NB4 (cell line): ENCODE data around the gene THAP3.

ENCODE experiments used
- DNase-seq: peaks from one replicate; pipeline ENCODE4 v3.0.0; 2010; ENCODE audit warnings: low read depth
- H3K4me3 ChIP-seq: one replicate; pipeline ENCODE4 v1.5.1; 2011; ENCODE audit warnings: mild to moderate bottlenecking, low read depth, low read length, moderate library complexity
- MYC ChIP-seq: IDR thresholded peaks from 2 replicates; pipeline ENCODE4 v1.6.1; 2011; ENCODE audit warnings: low read depth, low read length
- POLR2A ChIP-seq: IDR thresholded peaks from 2 replicates; pipeline ENCODE4 v1.6.1; 2011; ENCODE audit warnings: mild to moderate bottlenecking; ENCODE audit not compliant: insufficient read length; ENCODE audit errors: extremely low read depth
- TF ChIP-seq, protein P1 (sequence below): IDR thresholded peaks from one replicate; pipeline ENCODE4 v1.5.1; 2012; ENCODE audit warnings: low read depth, low read length
- TF ChIP-seq, protein P2 (sequence below): IDR thresholded peaks from 2 replicates; pipeline ENCODE4 v1.6.1; 2011; ENCODE audit warnings: low read depth, low read length

Gene THAP3

DNA sequence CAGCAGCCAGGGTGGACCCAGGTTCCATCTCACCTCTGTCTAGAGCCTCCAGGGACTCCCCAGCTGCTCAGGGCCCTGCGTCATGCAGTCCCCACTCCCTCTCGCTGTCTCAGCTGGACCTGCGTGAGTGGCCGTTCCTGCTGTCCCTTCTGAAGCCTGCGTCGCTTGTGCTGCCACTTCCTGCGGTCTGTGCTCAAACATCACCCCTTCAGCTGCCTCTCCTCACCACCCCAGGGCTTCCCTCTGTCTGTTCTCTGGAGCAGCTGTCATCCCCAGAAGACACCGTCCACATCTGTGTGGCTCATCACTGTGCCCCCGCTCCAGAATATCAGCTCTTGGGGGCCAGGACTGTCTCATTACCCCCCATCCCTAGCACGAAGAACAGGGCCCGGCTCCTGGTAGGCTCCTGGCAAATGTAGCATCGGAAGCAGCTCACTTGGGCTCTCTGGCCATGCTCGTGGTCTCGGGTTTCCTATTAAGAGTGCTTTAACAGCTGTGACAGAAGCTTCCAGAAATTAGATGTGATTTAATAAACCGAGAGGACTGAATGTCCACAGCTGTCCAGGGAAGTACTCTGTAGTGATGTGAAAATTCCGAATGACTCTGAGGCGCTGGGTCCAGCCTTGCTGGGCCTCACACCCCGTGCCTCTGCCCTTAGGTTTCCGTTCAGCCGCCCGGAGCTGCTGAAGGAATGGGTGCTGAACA, 3.3 kb downstream of the THAP3 start:
- no peak overlapping the region for H3K4me3 ChIP-seq
- DNase-seq: no peak
- TF ChIP-seq, protein P1, sequence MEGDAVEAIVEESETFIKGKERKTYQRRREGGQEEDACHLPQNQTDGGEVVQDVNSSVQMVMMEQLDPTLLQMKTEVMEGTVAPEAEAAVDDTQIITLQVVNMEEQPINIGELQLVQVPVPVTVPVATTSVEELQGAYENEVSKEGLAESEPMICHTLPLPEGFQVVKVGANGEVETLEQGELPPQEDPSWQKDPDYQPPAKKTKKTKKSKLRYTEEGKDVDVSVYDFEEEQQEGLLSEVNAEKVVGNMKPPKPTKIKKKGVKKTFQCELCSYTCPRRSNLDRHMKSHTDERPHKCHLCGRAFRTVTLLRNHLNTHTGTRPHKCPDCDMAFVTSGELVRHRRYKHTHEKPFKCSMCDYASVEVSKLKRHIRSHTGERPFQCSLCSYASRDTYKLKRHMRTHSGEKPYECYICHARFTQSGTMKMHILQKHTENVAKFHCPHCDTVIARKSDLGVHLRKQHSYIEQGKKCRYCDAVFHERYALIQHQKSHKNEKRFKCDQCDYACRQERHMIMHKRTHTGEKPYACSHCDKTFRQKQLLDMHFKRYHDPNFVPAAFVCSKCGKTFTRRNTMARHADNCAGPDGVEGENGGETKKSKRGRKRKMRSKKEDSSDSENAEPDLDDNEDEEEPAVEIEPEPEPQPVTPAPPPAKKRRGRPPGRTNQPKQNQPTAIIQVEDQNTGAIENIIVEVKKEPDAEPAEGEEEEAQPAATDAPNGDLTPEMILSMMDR: no peak
- TF ChIP-seq POLR2A (no peak), MYC (no peak)
- TF ChIP-seq, protein P2, sequence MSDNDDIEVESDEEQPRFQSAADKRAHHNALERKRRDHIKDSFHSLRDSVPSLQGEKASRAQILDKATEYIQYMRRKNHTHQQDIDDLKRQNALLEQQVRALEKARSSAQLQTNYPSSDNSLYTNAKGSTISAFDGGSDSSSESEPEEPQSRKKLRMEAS: no peak

DNA sequence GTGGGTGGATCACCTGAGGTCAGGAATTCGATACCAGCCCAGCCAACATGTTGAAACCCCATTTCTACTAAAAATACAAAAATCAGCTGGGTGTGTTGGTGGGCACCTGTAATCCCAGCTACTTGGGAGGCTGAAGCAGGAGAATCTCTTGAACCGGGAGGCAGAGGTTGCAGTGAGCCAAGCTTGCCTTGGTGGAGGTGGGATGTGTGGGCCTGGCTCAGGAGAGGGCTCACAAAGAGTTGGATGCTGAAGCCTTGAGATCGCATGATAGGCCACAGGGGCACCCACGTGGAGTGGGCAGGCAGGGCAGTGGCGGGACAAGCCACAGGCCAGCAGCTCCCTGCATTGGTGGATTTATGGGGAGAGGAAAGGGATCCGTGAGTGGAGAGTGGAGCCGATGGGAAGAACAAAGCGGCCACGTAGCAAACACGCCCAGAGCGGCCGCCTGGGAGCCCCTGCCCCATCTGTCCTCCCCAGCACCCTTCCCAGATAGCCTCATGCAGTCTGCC, 4.4 kb downstream of the THAP3 start:
- TF ChIP-seq POLR2A (no peak), MYC (no peak)
- TF ChIP-seq, protein P1: no peak
- TF ChIP-seq, protein P2: no peak
- H3K4me3 ChIP-seq: no peak overlapping the region
- DNase-seq: no peak

DNA sequence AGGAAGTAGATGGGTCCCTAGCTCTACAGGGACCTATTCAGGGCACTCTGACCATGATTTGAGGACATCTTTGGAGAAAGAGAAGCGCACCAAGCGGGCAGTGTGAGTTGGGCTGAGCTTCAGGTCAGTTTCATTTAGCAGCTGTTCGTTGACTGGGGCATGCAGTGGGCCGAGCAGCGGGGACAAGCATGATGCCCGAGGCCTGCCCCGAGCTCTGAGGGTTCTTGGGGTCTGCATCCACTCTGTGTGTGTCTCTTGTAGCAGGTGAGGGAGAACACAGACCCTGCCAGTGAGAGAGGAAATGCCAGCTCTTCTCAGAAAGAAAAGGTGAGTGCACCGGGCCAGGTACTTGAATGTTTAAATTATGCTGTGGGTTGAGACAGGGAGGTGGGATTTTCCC, 5.4 kb downstream of the THAP3 start:
- DNase-seq: no peak
- TF ChIP-seq, protein P2: no peak
- TF ChIP-seq, protein P1: no peak
- TF ChIP-seq MYC (no peak), POLR2A (no peak)

DNA sequence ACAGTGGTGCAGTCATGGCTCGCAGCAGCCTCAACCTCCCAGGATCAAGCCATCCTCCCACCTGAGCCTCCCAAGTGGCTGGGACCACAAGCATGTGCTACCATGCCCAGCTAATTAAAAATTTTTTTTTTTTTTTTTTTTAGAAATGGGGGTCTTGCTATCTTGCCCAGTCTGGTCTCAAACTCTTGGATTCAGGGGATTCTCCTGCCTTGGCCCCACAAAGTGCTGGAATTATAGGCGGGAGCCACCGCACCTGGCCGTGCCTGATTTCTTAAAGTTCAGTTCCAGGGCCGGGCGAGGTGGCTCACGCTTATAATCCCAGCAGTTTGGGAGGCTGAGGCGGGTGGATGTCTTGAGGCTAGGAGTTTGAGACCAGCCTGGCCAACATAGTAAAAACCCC, 6.4 kb downstream of the THAP3 start:
- no peak for DNase-seq
- no peak overlapping the region for H3K4me3 ChIP-seq
- no peak for TF ChIP-seq POLR2A
- TF ChIP-seq, protein P2: no peak

More for the DNA sequence above, 5.4 kb downstream of the THAP3 start:
- H3K4me3 ChIP-seq: no peak overlapping the region

DNA sequence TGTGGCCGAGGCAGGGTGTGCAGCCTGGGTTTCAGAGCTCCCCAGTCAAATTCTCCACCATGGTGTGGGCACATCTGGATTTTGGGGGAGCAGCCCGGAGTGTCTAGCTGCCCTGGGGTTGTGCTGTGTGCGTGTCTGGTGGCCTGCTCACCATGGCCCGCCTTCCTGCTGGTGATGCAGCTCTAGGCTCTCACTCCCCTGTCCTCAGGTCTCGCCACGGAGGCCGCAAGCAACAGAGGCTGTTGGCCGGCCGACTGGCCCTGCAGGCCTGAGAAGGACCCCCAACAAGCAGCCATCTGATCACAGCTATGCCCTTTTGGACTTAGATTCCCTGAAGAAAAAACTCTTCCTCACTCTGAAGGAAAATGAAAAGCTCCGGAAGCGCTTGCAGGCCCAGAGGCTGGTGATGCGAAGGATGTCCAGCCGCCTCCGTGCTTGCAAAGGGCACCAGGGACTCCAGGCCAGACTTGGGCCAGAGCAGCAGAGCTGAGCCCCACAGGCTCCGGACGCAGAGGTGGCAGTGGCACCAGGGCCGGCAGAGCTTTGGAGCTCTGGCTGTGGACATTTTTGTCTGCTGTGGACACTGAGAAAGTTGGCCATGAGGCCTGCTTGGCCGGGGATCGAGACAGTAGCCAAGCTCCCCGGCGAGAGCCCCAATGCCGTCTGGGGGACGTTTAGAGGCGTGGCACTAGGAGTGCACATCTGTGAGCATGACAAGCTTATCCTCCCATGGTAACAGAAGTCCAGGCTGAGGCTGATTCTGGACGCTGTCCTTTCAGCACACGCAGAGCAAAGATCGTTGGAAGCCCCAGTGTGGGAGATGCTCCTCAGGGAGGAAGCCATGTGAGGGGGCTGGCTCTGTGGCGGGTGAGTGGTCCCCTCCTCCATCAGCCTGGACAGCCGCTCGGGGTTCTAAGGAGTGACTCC, 8.2 kb downstream of the THAP3 start:
- TF ChIP-seq, protein P2: no peak
- no peak for TF ChIP-seq MYC
- TF ChIP-seq, protein P1: no peak
- TF ChIP-seq POLR2A: no peak
- no peak overlapping the region for H3K4me3 ChIP-seq
- DNase-seq: no peak
